D721Med (cell line): Measurements from ENCODE around the gene HADH.

Experiments
- DNase-seq: peaks from one replicate; pipeline ENCODE4 v3.0.0; 2011; ENCODE audit warnings: low spot score; ENCODE audit not compliant: insufficient read length
- FAIRE-seq: peaks from 2 replicates; lab custom pipeline; 2011; peaks lifted over from hg19 to GRCh38; lab: Jason Lieb, UNC
- CTCF ChIP-seq: IDR thresholded peaks from 2 replicates; pipeline ENCODE4 v1.5.1; 2012; ENCODE audit warnings: mild to moderate bottlenecking, control low read depth; ENCODE audit not compliant: insufficient read depth; ENCODE audit errors: missing control alignments

HADH gene

DNA sequence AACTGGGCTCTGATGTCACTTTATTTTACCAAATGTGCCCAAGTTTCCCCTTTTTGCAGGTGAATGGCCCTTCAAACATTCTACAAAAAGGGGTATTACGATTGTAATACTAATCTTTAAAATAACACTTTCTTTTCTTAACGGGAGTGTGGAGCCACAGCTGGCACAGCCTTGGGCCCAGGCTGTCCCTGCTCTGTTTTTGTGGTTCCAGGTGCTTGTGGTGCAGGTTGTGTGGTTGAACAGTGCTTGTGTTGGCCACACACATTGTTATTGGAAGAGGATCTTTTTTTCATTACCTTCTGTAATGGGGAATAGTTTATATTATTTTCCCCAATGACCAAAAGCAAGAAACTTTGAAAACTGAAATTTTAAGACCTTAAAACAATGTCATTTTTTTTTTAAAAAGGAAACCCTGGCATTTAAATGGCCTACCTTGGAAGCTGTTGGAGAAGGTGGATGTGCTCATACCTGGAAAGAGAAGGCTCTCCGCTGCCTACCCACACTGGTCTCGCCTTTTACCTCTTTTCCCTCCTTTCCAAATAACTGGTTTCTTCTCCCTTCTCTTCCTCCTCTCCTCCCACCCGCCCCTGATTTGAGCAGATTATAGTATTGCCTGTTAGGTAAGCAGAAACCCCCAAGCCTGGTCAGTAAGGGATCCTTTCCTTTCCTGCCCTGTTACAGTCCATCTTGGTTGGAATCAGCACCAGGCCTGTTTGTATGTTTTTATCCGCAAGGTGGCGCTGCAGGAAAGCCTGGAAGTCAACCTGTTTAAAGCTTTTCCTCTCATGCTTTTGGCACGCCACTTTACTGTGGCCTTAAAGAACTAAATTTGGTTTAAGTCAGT, 28.6 kb downstream of the HADH start:
- FAIRE-seq (no peak), DNase-seq (peak; percentile 39)
- peak; percentile 93 for TF ChIP-seq CTCF

- DNase-seq (no peak), FAIRE-seq (no peak)
- no peak for TF ChIP-seq CTCF
Measured at GRCh38 chr4:108018884-108019187, 29.1 kb downstream of the HADH start.

DNA sequence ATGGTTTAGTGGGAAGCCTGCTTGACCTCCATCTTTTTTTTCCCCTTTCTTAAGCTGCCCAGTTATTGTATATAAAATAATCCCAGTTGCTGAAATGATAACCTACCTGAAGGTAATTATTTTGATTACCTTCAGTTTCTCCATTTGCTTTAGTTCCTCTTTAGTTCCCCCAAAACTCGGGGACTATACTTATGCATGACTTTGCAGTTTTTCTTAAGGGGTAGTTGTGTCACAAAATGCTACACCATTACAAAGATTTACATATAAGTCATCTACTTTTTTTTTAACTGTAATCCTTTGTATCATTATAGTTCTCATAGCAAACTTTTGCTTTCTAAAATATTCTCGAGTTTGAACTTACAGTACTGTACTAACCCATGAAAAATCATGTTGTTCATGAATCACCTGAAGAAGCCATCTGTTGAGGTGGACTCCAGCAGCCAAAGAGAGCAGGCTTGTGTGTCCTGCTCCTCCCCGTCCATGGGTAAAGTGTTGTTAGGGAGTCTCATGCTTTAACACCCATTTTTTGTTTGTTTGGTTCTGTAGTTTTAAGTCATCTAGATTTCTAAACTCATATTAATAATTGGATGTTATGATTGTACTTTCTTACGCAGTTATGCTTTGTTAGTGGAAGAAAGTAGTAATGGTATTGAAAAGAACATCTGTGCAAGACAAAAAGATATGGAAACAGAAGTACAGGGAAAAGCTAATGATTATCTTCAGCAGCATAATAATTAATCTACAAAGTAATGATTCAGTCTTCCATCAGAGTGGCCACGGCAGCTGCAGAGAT, 34.6 kb downstream of the HADH start:
- no peak for DNase-seq
- no peak for TF ChIP-seq CTCF
- no peak for FAIRE-seq

DNA sequence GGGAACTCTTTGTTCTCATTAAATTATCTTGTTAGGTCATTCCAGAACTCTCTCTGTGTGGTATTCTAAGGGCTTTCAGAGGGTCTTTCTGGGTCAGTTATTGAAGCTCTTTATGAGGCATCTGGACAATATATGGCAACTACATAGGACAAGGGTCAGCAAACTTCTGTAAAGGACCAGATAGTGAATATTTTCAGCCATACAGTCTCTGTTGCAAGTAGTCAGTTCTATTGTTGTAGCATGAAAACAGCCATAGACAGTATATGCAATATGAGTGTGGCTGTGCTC, 35.1 kb downstream of the HADH start:
- TF ChIP-seq CTCF, result no peak
- DNase-seq (no peak), FAIRE-seq (no peak)

DNA sequence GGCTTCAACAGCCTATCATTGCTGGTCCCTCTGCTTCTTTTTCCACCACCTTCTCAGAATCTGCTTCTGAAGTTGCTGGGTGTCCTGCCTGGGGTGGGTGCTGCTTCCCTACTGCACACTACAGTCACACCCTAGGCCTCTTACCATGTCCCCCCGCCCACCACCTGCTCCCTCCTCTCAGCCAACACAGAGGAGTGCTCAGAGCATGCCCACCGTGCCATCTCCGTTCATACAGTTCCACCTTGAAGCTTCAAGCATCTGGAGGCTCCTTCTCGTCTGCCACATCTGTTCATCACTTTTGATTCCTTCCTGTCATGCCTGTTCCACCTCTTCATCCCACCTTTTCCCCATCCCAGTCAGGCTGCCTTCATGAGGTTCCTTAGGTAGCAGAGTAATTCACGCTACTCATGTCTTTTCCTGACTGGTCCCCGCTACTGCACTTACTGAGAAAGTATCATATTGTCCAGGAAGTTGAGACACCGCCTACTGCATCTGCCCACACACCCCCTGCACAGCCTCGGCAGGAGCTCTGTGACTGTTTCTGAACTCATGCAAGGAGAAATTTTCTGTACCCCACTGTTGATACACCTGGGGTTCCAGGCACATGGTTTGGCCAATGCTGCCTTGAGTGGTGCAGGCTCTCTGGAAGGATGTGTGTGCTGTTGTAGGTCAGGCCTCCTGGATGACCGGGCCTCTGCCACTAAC, 39.5 kb downstream of the HADH start:
- no peak for DNase-seq
- no peak for FAIRE-seq
- TF ChIP-seq CTCF, result no peak

DNA sequence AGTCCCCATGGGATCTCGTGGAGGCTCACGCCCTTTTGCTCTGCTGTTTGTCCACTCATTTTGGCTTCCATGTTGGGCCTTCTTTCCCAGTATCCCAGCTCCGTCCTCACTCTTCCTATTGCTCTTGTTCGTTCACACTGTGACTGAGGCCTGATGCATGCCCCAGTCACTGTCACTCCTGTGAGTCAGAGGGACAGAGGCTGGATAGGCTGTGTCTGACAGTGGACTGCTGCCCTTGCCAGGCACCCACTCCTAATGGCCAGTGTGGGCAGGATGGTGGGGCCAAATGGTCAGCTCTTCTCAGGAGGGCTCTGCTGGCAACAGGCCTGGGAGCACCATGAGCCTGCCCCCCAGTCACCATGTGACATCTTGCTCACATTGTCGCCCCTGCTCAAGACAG, 40.0 kb downstream of the HADH start:
- DNase-seq (no peak), FAIRE-seq (no peak)
- TF ChIP-seq CTCF, result no peak
